B cell (primary cell): ENCODE data around the gene HOXA1.

Source experiments
- EZH2 ChIP-seq: IDR thresholded peaks from 2 replicates; pipeline ENCODE4 v1.6.1; 2012; ENCODE audit warnings: borderline replicate concordance, low read depth, mild to moderate bottlenecking, moderate library complexity, low read length; ENCODE audit not compliant: insufficient read depth, poor library complexity, severe bottlenecking
- TF ChIP-seq, protein P1 (sequence below): fragments of 200-600 bp; IDR thresholded peaks from one replicate; pipeline ENCODE4 v1.8.0; 2022; ENCODE audit warnings: antibody characterized with exemption, mild to moderate bottlenecking

GRCh38 chr7:27051451-27051850, 44.3 kb downstream of the HOXA1 start:
- TF ChIP-seq, protein P1, sequence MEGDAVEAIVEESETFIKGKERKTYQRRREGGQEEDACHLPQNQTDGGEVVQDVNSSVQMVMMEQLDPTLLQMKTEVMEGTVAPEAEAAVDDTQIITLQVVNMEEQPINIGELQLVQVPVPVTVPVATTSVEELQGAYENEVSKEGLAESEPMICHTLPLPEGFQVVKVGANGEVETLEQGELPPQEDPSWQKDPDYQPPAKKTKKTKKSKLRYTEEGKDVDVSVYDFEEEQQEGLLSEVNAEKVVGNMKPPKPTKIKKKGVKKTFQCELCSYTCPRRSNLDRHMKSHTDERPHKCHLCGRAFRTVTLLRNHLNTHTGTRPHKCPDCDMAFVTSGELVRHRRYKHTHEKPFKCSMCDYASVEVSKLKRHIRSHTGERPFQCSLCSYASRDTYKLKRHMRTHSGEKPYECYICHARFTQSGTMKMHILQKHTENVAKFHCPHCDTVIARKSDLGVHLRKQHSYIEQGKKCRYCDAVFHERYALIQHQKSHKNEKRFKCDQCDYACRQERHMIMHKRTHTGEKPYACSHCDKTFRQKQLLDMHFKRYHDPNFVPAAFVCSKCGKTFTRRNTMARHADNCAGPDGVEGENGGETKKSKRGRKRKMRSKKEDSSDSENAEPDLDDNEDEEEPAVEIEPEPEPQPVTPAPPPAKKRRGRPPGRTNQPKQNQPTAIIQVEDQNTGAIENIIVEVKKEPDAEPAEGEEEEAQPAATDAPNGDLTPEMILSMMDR: no peak
- TF ChIP-seq EZH2: no peak
